DMS79 (cell line): ENCODE measurements around the gene CDC42BPG.

Source experiments
- DNase-seq: peaks from one replicate; lab custom pipeline; 2025; lab: John Stamatoyannopoulos, UW

Gene CDC42BPG

GRCh38 chr11:64844330-64845128, at the start of gene CDC42BPG:
Gene CDC42BPG, minus strand, starts transcription at chr11:64844653. Its CDS starts 84 bp downstream, at chr11:64844569.
- peak; percentile 58 for DNase-seq

- DNase-seq = no peak
Measured at GRCh38 chr11:64893194-64894069, 49.0 kb upstream of the CDC42BPG start.

DNA sequence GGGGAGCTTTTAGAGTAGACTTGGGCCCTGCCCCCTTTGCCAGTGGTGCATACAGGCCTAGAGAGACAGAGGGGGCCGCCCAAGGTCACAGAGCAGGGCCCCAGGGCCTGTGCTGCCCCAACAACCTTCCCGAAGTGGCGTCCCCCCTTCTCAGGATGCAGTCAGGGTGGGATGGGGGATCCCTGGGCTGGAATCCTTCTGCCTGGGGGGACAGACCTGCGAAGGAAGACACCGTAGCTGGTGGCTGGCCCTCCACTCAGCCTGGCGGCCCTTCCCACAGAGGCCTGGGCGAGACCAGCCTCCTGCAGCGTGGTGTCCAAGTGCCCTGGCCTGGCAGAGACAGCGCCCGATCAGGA, 48.4 kb upstream of the CDC42BPG start:
- DNase-seq = no peak

- DNase-seq = no peak
Measured at GRCh38 chr11:64892411-64892831, 48.0 kb upstream of the CDC42BPG start.

- no peak for DNase-seq
Measured at GRCh38 chr11:64891880-64892279, 47.4 kb upstream of the CDC42BPG start.

- no peak for DNase-seq
Measured at GRCh38 chr11:64891215-64891848, 46.9 kb upstream of the CDC42BPG start.

DNA sequence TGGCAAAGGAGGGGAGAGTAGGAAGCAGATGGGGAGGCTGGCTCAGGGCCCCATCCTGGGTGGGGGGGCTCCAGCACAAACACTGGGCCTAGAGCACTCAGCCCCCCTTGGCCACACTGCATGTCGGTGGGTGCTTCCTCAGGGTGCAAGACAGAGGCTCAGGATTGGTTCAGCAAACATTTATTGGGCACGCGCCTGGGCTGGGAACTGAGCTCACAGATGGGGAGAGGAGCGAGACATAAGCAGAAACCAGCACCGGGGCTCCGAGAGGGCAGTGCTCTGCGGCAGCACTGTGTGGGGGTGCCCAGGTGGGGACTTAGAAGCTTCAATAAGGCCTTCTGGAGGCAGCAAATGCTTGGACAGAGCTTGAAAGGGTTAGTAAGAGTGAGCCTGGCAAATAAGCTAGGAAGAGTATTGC, 46.1 kb upstream of the CDC42BPG start:
- DNase-seq = no peak

DNA sequence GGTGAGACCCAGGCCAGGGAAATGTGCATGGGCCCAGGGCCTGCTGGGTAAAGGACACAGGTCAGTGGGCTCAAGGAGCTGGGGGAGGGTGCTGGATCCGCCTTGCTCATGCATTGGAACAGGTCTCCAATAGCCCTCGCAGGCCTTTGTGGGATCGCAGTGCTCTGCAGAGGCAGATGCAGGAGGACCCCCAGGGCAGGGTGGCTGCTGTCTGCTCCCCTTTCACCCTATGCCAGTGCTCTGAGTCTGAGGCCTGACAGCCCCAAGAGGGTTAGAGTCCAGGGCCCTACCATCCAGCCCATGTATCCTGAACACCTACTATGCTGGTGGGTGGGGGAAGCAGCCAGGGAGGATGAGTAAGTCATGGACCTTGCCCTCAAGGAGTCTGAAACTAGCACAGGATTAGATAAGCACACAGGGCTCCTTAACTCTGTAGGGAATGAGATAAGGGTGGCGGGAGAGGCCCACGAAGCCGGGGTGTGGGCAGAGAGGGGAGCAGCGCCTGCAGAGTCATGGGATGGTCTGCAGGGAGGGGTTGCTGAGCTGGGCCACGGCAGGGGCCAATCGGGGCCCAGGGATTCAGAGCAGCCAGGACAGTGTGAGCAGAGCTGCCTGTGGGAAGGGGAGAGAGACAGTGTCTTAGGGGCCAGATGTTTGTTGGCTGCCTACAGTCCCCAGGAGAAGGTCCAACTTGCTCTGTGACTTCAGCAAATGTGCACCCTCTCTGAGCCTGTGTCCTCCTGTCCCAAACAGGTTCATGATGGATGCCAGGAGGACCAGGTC, 44.5 kb upstream of the CDC42BPG start:
- no peak for DNase-seq

- DNase-seq = no peak
Measured at GRCh38 chr11:64888406-64888728, 43.9 kb upstream of the CDC42BPG start.

GRCh38 chr11:64887757-64888405, 43.4 kb upstream of the CDC42BPG start:
- no peak for DNase-seq

DNA sequence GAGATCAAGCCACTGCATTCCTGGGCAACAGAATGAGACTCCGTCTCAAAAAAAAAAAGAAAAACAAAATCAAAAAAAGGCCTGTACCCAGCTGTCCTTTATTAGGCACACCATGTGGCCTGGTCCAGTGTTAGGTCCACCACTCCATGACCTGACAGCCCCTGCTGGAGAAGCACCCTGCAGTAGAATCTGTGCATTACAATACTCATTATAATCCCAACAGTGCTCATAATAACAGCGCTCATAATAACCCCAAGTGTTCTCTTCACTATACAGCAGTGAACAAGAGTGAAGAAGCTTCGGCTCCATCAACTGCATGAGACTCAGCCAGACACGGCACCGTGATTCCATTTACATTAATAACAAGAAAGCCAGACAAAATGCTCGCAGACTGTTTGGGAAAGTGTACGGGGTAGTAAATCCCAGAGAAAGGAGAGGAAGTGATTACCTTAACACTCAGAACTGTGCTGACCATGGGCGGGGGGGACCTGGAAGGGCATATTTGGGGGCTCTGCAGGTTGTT, 42.8 kb upstream of the CDC42BPG start:
- DNase-seq = no peak

DNA sequence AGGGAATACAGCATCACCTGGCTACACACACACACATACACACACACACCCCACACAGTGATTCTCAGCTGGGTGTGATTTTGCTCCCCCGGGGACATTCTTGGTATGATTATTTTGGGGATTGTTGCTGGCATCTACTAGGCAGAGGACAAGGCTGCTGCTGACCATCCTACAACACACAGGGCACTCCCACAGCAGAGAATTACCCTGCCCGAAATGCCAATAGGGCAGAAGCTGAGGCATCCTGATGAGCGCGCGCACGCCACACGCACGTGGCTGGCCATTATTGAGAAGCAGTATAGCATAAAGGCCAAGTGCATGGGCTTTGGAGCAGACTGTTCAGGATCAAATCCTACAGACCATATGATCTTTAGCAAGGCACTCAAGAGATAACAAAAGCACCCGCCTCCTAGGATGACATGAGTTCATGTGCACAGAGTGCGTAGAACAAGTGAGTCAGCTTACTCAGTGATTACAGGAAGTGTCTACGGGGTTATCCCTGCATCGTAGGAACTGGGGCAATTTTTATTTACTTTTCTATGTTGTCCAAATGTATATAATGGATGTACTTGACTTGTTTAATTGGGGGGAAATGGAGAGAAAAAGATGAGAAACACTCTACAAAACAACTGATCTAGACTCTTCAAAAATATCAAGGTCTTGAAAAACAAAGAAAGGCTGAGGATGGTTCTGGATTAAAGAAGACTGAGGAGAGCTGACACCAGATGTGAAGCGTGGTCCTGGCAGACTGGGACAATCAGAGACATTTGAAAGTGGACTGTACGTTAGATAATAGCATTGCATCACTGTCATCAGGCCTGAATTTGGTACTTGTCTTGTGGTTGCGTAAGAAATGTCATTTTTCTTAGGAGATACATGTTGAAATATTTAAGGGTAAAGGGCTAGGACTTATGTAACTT, 41.2 kb upstream of the CDC42BPG start:
- DNase-seq = no peak

GRCh38 chr11:64884019-64884418, 39.6 kb upstream of the CDC42BPG start:
- no peak for DNase-seq

DNA sequence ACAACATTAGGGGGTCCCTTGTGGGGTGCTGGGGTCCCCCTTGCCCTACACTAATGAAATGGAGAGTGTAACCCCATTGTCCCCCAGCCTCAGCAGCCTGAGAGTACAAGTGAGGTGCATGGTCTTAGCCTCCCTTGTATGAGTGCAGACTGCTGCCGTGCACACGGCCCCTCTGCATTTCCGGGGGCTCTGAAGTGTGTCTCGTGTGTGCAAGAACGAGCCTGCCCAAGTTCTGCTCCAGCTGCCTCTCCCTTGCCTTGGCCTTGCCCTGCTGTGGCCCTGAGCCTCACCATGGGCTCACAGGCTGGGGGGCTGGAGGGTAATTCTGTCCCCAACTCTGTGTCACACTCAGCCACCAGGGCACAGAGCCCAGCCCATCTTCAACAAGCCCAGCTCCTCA, 39.1 kb upstream of the CDC42BPG start:
- DNase-seq = no peak

DNA sequence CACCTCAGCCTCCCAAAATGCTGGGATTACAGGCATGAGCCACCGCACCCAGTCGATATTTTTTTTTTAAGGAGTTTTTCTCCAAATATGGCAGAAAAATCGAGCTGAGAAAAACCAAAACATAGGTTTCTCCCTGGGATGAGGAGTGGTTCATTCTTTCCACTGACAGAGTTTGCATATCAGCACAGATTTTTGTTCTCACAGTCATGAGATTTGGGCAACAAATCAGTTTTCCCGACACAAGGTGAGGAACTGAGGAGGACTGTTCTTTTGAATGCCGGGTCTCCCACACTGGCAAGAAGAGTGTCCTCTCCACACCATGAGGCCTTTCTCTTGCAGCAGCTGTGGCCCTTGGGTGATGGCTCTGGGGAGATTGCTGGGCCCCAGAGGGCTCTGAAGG, 37.8 kb upstream of the CDC42BPG start:
- no peak for DNase-seq

- peak; percentile 16 for DNase-seq
Measured at GRCh38 chr11:64881476-64881875, 37.0 kb upstream of the CDC42BPG start.

DNA sequence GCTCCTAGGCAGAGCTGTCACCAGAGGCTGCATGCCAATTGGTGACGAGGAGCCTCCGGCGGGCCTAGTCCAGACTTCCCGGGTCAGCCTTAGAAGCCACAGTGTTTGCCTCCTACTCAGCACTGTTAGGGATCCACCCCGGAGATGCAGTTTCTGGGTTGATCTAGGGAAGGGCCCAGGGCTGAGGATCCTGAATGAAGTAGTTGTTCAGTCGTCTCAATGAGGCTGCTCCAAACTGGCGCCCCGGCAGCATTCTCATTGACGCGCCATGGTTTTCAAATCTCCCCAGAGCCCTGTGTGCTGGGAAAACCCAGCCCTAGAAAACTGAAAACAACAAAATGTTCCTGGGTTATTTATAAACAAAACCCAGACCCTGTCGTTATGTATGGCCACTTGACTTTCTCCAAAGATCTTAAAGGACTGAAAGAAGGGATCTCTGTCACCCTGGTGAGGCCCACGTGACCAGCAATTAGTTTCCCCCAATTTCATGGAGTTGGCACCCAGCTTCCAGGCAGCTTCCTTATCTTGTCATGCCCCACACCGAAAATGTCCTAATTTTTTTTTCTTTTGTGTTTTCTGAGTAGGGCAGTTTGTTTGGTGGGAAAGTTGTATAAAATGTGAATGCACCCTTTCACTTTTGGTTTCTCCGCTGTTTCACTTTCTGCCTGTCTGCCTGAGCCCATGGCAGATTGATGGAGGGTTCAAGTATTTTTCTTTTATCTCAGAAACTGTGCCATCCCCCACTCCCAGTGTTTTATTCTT, 36.0 kb upstream of the CDC42BPG start:
- no peak for DNase-seq

- no peak for DNase-seq
Measured at GRCh38 chr11:64879244-64879900, 34.9 kb upstream of the CDC42BPG start.
